ENCODE results near the gene TBC1D5. TPM values are rescaled to one million over a fixed set of nuclear protein-coding genes. Genes with fewer than 3 reads are reported as not detected.

TBC1D5 gene
- total RNA-seq, 2 donors from 2014 or later = 68.8 to 77.7 TPM

- peaks cover 8% of the 10 kb centered on the region for H3K36me3 ChIP-seq (ENCODE audit: control insufficient read depth, insufficient read depth, low read length)
- no peak overlapping the region for H3K4me3 Mint-ChIP-seq
- no peaks in the 10 kb centered on the region for H3K27me3 Mint-ChIP-seq (ENCODE audit: insufficient read depth)
- peaks cover 9% of the 10 kb centered on the region for H3K9me3 ChIP-seq (ENCODE audit: control insufficient read depth, low read length)
- no peak overlapping the region for H3K27ac Mint-ChIP-seq
- no peaks in the 10 kb centered on the region for H3K27me3 ChIP-seq (ENCODE audit: control insufficient read depth, insufficient read depth, low read length, poor library complexity, severe bottlenecking)
- peaks cover 9% of the 10 kb centered on the region for H3K9me3 Mint-ChIP-seq
- H3K27ac ChIP-seq (ENCODE audit: low read depth, low read length) = no peak overlapping the region
- TF ChIP-seq CTCF (conservative IDR thresholded peaks at IDR 0.05) = no peak
- no peaks in the 10 kb centered on the region for H3K4me1 ChIP-seq (ENCODE audit: control insufficient read depth, insufficient read depth, low read length)
- no peaks in the 10 kb centered on the region for H3K4me1 Mint-ChIP-seq
- H3K9ac ChIP-seq (ENCODE audit: extremely low read depth, low read length, poor library complexity, severe bottlenecking) = no peak overlapping the region
- peaks cover 39% of the 10 kb centered on the region for H3K36me3 Mint-ChIP-seq (ENCODE audit: low read depth)
- DNase-seq = no peak
- 88 to 91% methylated on average over 2 of the region's 2 CpGs for WGBS, 2 experiments (ENCODE audit: insufficient coverage in 1 of 2, insufficient read length in 1 of 2)
- no peak overlapping the region for H3K4me3 ChIP-seq (ENCODE audit: low read length)
Observed at GRCh38 chr3:17157713-17158112, 584.7 kb downstream of the TBC1D5 start.

- H3K27me3 ChIP-seq (ENCODE audit: control insufficient read depth, insufficient read depth, low read length, poor library complexity, severe bottlenecking) = no peaks in the 10 kb centered on the region
- WGBS, 2 experiments (ENCODE audit: insufficient coverage in 1 of 2, insufficient read length in 1 of 2) = 98% methylated on average over 8 to 10 of the region's 10 CpGs
- TF ChIP-seq CTCF (conservative IDR thresholded peaks at IDR 0.05) = no peak
- Mint-ChIP-seq H3K9me3 (peaks cover 9% of the 10 kb centered on the region), H3K4me3 (no peak overlapping the region), H3K27ac (no peak overlapping the region), H3K27me3 (ENCODE audit: insufficient read depth) (no peaks in the 10 kb centered on the region), H3K4me1 (no peaks in the 10 kb centered on the region), H3K36me3 (ENCODE audit: low read depth) (peaks cover 37% of the 10 kb centered on the region)
- peaks cover 8% of the 10 kb centered on the region for H3K36me3 ChIP-seq (ENCODE audit: control insufficient read depth, insufficient read depth, low read length)
- no peak for DNase-seq
- no peak overlapping the region for H3K9ac ChIP-seq (ENCODE audit: extremely low read depth, low read length, poor library complexity, severe bottlenecking)
- H3K9me3 ChIP-seq (ENCODE audit: control insufficient read depth, low read length) = peaks cover 10% of the 10 kb centered on the region
- H3K4me1 ChIP-seq (ENCODE audit: control insufficient read depth, insufficient read depth, low read length) = no peaks in the 10 kb centered on the region
- H3K27ac ChIP-seq (ENCODE audit: low read depth, low read length) = no peak overlapping the region
- H3K4me3 ChIP-seq (ENCODE audit: low read length) = no peak overlapping the region
Observed at GRCh38 chr3:17156864-17157263, 585.6 kb downstream of the TBC1D5 start.

GRCh38 chr3:17155951-17156350, 586.5 kb downstream of the TBC1D5 start:
- H3K9ac ChIP-seq (ENCODE audit: extremely low read depth, low read length, poor library complexity, severe bottlenecking) = no peak overlapping the region
- Mint-ChIP-seq H3K27me3 (ENCODE audit: insufficient read depth) (no peaks in the 10 kb centered on the region), H3K4me3 (no peak overlapping the region), H3K27ac (no peak overlapping the region), H3K9me3 (peaks cover 11% of the 10 kb centered on the region), H3K36me3 (ENCODE audit: low read depth) (peaks cover 37% of the 10 kb centered on the region), H3K4me1 (no peaks in the 10 kb centered on the region)
- H3K4me1 ChIP-seq (ENCODE audit: control insufficient read depth, insufficient read depth, low read length) = no peaks in the 10 kb centered on the region
- no peak for TF ChIP-seq CTCF (conservative IDR thresholded peaks at IDR 0.05)
- H3K9me3 ChIP-seq (ENCODE audit: control insufficient read depth, low read length) = peaks cover 10% of the 10 kb centered on the region
- H3K4me3 ChIP-seq (ENCODE audit: low read length) = no peak overlapping the region
- DNase-seq = no peak
- H3K27ac ChIP-seq (ENCODE audit: low read depth, low read length) = no peak overlapping the region
- WGBS, 2 experiments (ENCODE audit: insufficient coverage in 1 of 2, insufficient read length in 1 of 2) = 80 to 89% methylated on average over 1 of the region's 1 CpG
- H3K27me3 ChIP-seq (ENCODE audit: control insufficient read depth, insufficient read depth, low read length, poor library complexity, severe bottlenecking) = no peaks in the 10 kb centered on the region
- peaks cover 8% of the 10 kb centered on the region for H3K36me3 ChIP-seq (ENCODE audit: control insufficient read depth, insufficient read depth, low read length)
